ENCODE measurements around the gene EFCAB6.

Gene EFCAB6

GRCh38 chr22:43845981-43846380 is 33.9 kb upstream of the EFCAB6 start:
- Histone ChIP-seq H3K9ac (ENCODE audit: low read depth, low read length) (peak overlapping the region; percentile 12), H3K36me3 (ENCODE audit: control insufficient read depth, insufficient read depth, low read length) (no peaks in the 10 kb centered on the region), H3K4me3 (ENCODE audit: low read depth, low read length) (no peak overlapping the region), H3K9me3 (ENCODE audit: control insufficient read depth, insufficient read depth, low read length) (no peaks in the 10 kb centered on the region), H3K27me3 (ENCODE audit: control insufficient read depth, insufficient read depth, low read length) (no peaks in the 10 kb centered on the region), H3K4me1 (ENCODE audit: control insufficient read depth, insufficient read depth, low read length) (peaks cover 6% of the 10 kb centered on the region)

DNA sequence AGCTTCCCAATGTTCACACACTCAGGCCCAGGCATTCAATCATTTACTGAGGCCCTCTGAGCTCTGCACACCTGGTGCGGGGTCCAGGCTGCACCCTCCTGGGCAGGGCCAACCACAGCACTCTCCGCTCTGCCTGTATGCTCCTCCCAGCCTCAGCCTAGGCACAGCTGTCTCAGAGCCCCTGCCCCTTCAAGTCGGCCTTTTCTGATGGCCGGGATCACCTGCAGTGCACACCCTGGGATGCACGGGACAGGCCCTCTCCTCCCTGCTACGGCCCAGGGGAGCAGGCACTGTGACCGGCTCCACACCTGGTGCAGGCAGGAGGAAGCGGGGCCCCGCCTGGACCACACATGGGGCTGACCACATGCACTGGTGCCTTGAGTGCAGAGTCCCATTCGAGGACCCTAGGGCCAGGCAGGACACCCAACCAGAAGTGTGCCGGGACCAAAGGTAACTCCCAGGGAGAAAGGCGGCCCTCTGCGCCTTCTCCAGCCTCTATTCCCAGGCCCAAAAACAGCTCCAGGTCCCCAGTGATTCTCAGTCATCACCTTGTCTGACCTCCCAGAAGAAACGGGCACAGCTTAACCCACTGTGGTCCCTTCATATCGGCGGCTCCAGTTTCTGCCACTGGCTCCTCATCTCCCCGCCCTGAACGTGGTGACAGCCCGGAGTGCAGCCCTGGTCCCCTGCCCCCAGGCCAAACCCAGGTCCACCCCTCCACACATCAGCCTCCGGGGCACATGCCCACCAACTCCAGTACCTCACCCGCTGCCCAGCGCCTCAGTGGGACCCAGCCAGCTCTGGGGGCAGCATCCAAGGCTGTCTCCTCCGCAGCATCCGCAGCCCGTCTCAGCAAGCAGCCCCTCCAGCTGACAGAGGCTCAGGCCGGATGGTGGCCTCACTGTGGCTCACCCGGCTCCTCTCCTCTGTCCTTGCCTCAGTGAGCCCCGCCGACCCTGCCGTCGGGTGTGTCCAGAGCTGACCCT is 32.7 kb upstream of the EFCAB6 start:
- H3K4me3 ChIP-seq (ENCODE audit: low read depth, low read length) = no peak overlapping the region
- H3K36me3 ChIP-seq (ENCODE audit: control insufficient read depth, insufficient read depth, low read length) = no peaks in the 10 kb centered on the region
- H3K27me3 ChIP-seq (ENCODE audit: control insufficient read depth, insufficient read depth, low read length) = no peaks in the 10 kb centered on the region
- peaks cover 6% of the 10 kb centered on the region for H3K4me1 ChIP-seq (ENCODE audit: control insufficient read depth, insufficient read depth, low read length)
- no peak overlapping the region for H3K9ac ChIP-seq (ENCODE audit: low read depth, low read length)
- H3K9me3 ChIP-seq (ENCODE audit: control insufficient read depth, insufficient read depth, low read length) = no peaks in the 10 kb centered on the region

GRCh38 chr22:43843783-43844530 is 31.9 kb upstream of the EFCAB6 start:
- Histone ChIP-seq H3K9me3 (ENCODE audit: control insufficient read depth, insufficient read depth, low read length) (no peaks in the 10 kb centered on the region), H3K36me3 (ENCODE audit: control insufficient read depth, insufficient read depth, low read length) (peaks cover 5% of the 10 kb centered on the region), H3K4me3 (ENCODE audit: low read depth, low read length) (no peak overlapping the region), H3K27me3 (ENCODE audit: control insufficient read depth, insufficient read depth, low read length) (no peaks in the 10 kb centered on the region), H3K4me1 (ENCODE audit: control insufficient read depth, insufficient read depth, low read length) (peaks cover 6% of the 10 kb centered on the region), H3K9ac (ENCODE audit: low read depth, low read length) (no peak overlapping the region)

GRCh38 chr22:43841742-43842141 is 29.6 kb upstream of the EFCAB6 start:
- Histone ChIP-seq H3K9me3 (ENCODE audit: control insufficient read depth, insufficient read depth, low read length) (no peaks in the 10 kb centered on the region), H3K4me3 (ENCODE audit: low read depth, low read length) (no peak overlapping the region), H3K27me3 (ENCODE audit: control insufficient read depth, insufficient read depth, low read length) (no peaks in the 10 kb centered on the region), H3K9ac (ENCODE audit: low read depth, low read length) (no peak overlapping the region), H3K4me1 (ENCODE audit: control insufficient read depth, insufficient read depth, low read length) (peaks cover 6% of the 10 kb centered on the region), H3K36me3 (ENCODE audit: control insufficient read depth, insufficient read depth, low read length) (peaks cover 23% of the 10 kb centered on the region)

GRCh38 chr22:43840851-43841250 is 28.7 kb upstream of the EFCAB6 start:
- H3K4me1 ChIP-seq (ENCODE audit: control insufficient read depth, insufficient read depth, low read length) = peaks cover 3% of the 10 kb centered on the region
- H3K9ac ChIP-seq (ENCODE audit: low read depth, low read length) = no peak overlapping the region
- H3K27me3 ChIP-seq (ENCODE audit: control insufficient read depth, insufficient read depth, low read length) = no peaks in the 10 kb centered on the region
- H3K36me3 ChIP-seq (ENCODE audit: control insufficient read depth, insufficient read depth, low read length) = peaks cover 26% of the 10 kb centered on the region
- H3K4me3 ChIP-seq (ENCODE audit: low read depth, low read length) = no peak overlapping the region
- H3K9me3 ChIP-seq (ENCODE audit: control insufficient read depth, insufficient read depth, low read length) = no peaks in the 10 kb centered on the region

GRCh38 chr22:43840431-43840830 is 28.3 kb upstream of the EFCAB6 start:
- H3K4me3 ChIP-seq (ENCODE audit: low read depth, low read length) = no peak overlapping the region
- no peak overlapping the region for H3K9ac ChIP-seq (ENCODE audit: low read depth, low read length)
- no peaks in the 10 kb centered on the region for H3K9me3 ChIP-seq (ENCODE audit: control insufficient read depth, insufficient read depth, low read length)
- H3K4me1 ChIP-seq (ENCODE audit: control insufficient read depth, insufficient read depth, low read length) = peaks cover under 1% of the 10 kb centered on the region
- H3K27me3 ChIP-seq (ENCODE audit: control insufficient read depth, insufficient read depth, low read length) = no peaks in the 10 kb centered on the region
- peaks cover 26% of the 10 kb centered on the region for H3K36me3 ChIP-seq (ENCODE audit: control insufficient read depth, insufficient read depth, low read length)

DNA sequence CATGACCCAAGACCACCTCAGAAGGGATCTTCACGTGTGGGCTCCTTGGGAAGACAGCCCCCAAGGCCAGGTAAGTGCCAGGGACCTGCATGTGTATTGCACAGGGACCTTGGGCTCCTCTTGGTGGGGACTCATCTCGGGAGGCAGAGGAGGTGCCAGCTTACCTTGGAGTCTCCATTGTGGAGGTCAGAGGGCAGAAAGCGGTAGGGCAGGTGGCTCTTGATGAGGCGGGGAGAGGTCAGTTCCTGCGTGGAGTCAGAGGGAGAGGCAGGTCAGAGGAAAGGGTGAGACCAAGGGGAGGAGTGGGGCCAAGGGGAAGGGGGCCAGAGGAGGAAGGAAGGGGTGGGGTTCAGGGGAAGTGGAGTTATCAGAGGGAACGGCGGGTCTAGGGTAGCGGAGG is 27.7 kb upstream of the EFCAB6 start:
- H3K9me3 ChIP-seq (ENCODE audit: control insufficient read depth, insufficient read depth, low read length) = no peaks in the 10 kb centered on the region
- no peaks in the 10 kb centered on the region for H3K27me3 ChIP-seq (ENCODE audit: control insufficient read depth, insufficient read depth, low read length)
- no peaks in the 10 kb centered on the region for H3K4me1 ChIP-seq (ENCODE audit: control insufficient read depth, insufficient read depth, low read length)
- no peak overlapping the region for H3K4me3 ChIP-seq (ENCODE audit: low read depth, low read length)
- H3K36me3 ChIP-seq (ENCODE audit: control insufficient read depth, insufficient read depth, low read length) = peaks cover 28% of the 10 kb centered on the region
- no peak overlapping the region for H3K9ac ChIP-seq (ENCODE audit: low read depth, low read length)

DNA sequence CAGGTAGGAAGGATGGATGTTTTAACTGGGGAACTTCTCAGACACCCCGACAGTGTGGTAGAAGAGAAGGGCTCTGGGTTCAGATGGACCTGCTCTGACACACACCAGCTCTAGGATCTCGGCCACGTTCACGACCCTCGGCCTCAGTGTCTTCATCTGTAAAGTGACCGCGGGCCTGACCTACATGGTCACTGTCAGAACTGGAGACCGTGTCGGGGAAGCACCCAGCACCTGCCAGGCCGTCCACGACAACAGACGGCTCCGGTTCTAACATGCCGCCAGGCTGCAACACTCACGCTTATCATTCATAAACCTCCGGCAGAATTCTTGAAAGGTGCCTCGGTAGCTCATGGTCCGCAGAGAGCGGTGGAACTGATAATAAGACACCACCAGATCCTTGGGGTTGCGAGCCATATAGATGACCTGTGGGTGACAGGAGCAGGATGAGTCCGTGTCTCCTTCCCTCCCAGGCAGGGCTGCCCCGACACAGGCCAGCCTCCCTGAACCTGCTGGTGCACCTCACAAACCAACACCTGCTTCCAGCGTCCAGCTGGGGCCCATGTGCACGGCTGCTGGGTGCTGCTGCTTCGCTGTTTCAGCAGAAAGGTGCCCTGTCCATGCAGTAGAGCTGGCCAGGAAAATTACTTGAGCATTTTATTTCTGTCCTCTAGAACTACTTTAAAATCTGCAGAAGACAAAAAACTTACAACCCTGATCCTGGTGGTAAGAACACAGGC is 26.6 kb upstream of the EFCAB6 start:
- Histone ChIP-seq H3K36me3 (ENCODE audit: control insufficient read depth, insufficient read depth, low read length) (peaks cover 28% of the 10 kb centered on the region), H3K9ac (ENCODE audit: low read depth, low read length) (no peak overlapping the region), H3K27me3 (ENCODE audit: control insufficient read depth, insufficient read depth, low read length) (no peaks in the 10 kb centered on the region), H3K4me3 (ENCODE audit: low read depth, low read length) (no peak overlapping the region), H3K4me1 (ENCODE audit: control insufficient read depth, insufficient read depth, low read length) (no peaks in the 10 kb centered on the region), H3K9me3 (ENCODE audit: control insufficient read depth, insufficient read depth, low read length) (no peaks in the 10 kb centered on the region)

GRCh38 chr22:43838161-43838560 is 26.1 kb upstream of the EFCAB6 start:
- no peaks in the 10 kb centered on the region for H3K27me3 ChIP-seq (ENCODE audit: control insufficient read depth, insufficient read depth, low read length)
- peaks cover 30% of the 10 kb centered on the region for H3K36me3 ChIP-seq (ENCODE audit: control insufficient read depth, insufficient read depth, low read length)
- no peaks in the 10 kb centered on the region for H3K4me1 ChIP-seq (ENCODE audit: control insufficient read depth, insufficient read depth, low read length)
- H3K4me3 ChIP-seq (ENCODE audit: low read depth, low read length) = no peak overlapping the region
- H3K9ac ChIP-seq (ENCODE audit: low read depth, low read length) = no peak overlapping the region
- H3K9me3 ChIP-seq (ENCODE audit: control insufficient read depth, insufficient read depth, low read length) = no peaks in the 10 kb centered on the region

DNA sequence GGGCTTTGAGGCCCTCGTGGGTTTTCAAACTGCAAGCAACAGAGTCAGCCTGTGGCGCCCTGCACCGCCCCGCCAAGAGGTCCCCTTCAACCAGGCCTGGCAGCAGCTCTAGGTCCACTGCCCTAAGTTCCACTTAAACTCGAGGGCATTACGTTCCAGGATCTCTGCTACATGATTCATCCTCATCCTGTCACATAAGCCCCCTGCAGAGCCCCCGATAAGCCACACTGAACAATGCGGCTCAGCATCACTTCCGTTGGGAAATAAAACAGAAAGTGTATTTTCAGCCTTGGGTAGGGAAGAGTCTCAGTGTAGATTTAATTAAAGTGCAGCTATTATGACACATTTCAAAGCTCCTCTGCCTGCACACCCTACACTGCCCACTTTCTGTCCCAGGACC is 25.6 kb upstream of the EFCAB6 start:
- no peak overlapping the region for H3K4me3 ChIP-seq (ENCODE audit: low read depth, low read length)
- H3K9me3 ChIP-seq (ENCODE audit: control insufficient read depth, insufficient read depth, low read length) = no peaks in the 10 kb centered on the region
- H3K27me3 ChIP-seq (ENCODE audit: control insufficient read depth, insufficient read depth, low read length) = no peaks in the 10 kb centered on the region
- H3K4me1 ChIP-seq (ENCODE audit: control insufficient read depth, insufficient read depth, low read length) = no peaks in the 10 kb centered on the region
- H3K9ac ChIP-seq (ENCODE audit: low read depth, low read length) = no peak overlapping the region
- peaks cover 35% of the 10 kb centered on the region for H3K36me3 ChIP-seq (ENCODE audit: control insufficient read depth, insufficient read depth, low read length)

DNA sequence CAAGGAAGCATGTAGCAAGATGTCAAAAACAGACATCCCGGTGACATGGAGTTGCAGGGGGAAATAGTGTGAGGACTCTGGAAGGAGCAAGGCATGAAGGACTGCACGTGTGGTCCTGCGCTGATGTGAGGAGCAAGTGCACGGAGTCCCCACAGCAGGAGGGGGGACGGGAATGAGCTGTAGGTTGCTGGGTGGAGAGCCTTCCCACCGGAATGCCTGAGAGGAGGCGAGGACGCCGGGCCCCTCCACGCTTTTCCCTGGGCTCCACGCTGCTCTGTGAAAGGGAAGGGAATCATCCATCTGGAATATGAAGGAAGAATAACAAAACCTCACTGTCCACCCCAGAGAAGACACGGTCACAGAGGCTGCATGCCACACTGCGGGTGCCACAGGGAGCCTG is 23.6 kb upstream of the EFCAB6 start:
- H3K9me3 ChIP-seq (ENCODE audit: control insufficient read depth, insufficient read depth, low read length) = no peaks in the 10 kb centered on the region
- peaks cover 42% of the 10 kb centered on the region for H3K36me3 ChIP-seq (ENCODE audit: control insufficient read depth, insufficient read depth, low read length)
- no peak overlapping the region for H3K9ac ChIP-seq (ENCODE audit: low read depth, low read length)
- H3K4me1 ChIP-seq (ENCODE audit: control insufficient read depth, insufficient read depth, low read length) = no peaks in the 10 kb centered on the region
- H3K27me3 ChIP-seq (ENCODE audit: control insufficient read depth, insufficient read depth, low read length) = no peaks in the 10 kb centered on the region
- no peak overlapping the region for H3K4me3 ChIP-seq (ENCODE audit: low read depth, low read length)

All from iPS-15b (cell line).